Sigmoid colon (tissue), 7 donors: ENCODE results near the gene MCTP1. TPM values are rescaled to one million over a fixed set of nuclear protein-coding genes. Genes with fewer than 3 reads are reported as not detected.

Experiments used
- DNase-seq: peaks from one replicate; pipeline ENCODE4 v3.0.0-alpha.2; 2019
- H3K27ac ChIP-seq, 4 donors: fragments of 200-600 bp; sonication (generic); one replicate each; pipeline ENCODE4 v1.5.1; 2016 to 2019; ENCODE audit warnings: mild to moderate bottlenecking in 1 of 4
- H3K27me3 ChIP-seq, 3 donors: fragments of 200-600 bp; sonication (generic); one replicate each; pipeline ENCODE4 v1.5.1; 2019; ENCODE audit warnings: mild to moderate bottlenecking in 1 of 3
- H3K36me3 ChIP-seq, 4 donors: fragments of 200-600 bp; sonication (generic); one replicate each; pipeline ENCODE4 v1.5.1; 2016 to 2019
- H3K4me1 ChIP-seq, 4 donors: fragments of 200-600 bp; sonication (generic); one replicate each; pipeline ENCODE4 v1.5.1; 2017 to 2019
- H3K4me3 ChIP-seq, 4 donors: fragments of 200-600 bp; sonication (generic); one replicate each; pipeline ENCODE4 v1.5.1; 2017 to 2019; ENCODE audit warnings: mild to moderate bottlenecking in 2 of 4, moderate library complexity in 1 of 4
- H3K9me3 ChIP-seq, 4 donors: fragments of 200-600 bp in 3 of 4; sonication (generic) in 3 of 4; one replicate each; pipeline versions ENCODE4 v1.5.1 to v1.6.1; 2013 to 2019
- CTCF ChIP-seq, 4 experiments: fragments of 450-650 bp in 3 of 4; fragments of 200-600 bp in 1 of 4; IDR thresholded peaks; one replicate each; pipeline ENCODE4 v1.5.1; 2016 to 2019; ENCODE audit warnings: antibody characterized with exemption in 4 of 4, mild to moderate bottlenecking in 3 of 4, moderate library complexity in 2 of 4
- EP300 ChIP-seq, 4 donors: sonication (generic); formaldehyde crosslinking; IDR thresholded peaks; one replicate each; pipeline ENCODE4 v1.6.1; 2017; ENCODE audit warnings: antibody characterized with exemption in 4 of 4
- POLR2A ChIP-seq, 2 donors: fragments of 450-650 bp; IDR thresholded peaks; one replicate each; pipeline ENCODE4 v1.6.1; 2016; ENCODE audit warnings: antibody characterized with exemption in 2 of 2, mild to moderate bottlenecking in 2 of 2, moderate library complexity in 2 of 2
- POLR2AphosphoS5 ChIP-seq, 4 donors: sonication (generic); formaldehyde crosslinking; IDR thresholded peaks; one replicate each; pipeline ENCODE4 v1.6.1; 2017; ENCODE audit warnings: antibody characterized with exemption in 4 of 4
- WGBS, 2 donors: extraction: QIAGEN DNeasy Blood & Tissue Kit; methylation state at CpG; one replicate each; pipeline ENCODE4 v1.1.7; 2013; 5-methylcytosine and 5-hydroxymethylcytosine counted together
- intact Hi-C: fragments of 100-400 bp; cut with DNase I; formaldehyde crosslinking; loops from one replicate; pipeline ENCODE4 v1.15.1; 2023
- polyA plus RNA-seq, 3 donors: library from polyadenylated mRNA; stranded (reverse); fragments of 200-250 nt; gene quantifications; one replicate each; pipeline ENCODE4 v1.2.3, GENCODE V29; 2013
- total RNA-seq, 4 donors: library from RNA; depleted of rRNA; stranded (reverse); fragments of >200 nt; gene quantifications; one replicate each; pipeline ENCODE4 v1.1.0, GENCODE V29; 2016
- donor health status: healthy with polysubstance abuse.
- donor health status: Bipolar disorder and iron deficiency.
- donor health status: healthy.

Gene MCTP1
- total and polyA plus RNA-seq, 7 donors, result 2.1 to 20.5 (median 12.5) TPM

- no peak overlapping the region for H3K27ac ChIP-seq
- DNase-seq, result no peak
- H3K4me3 ChIP-seq, result no peak overlapping the region
- H3K36me3 ChIP-seq, result no peaks in the 10 kb centered on the region
- intact Hi-C loops, result no loop called here
- H3K9me3 ChIP-seq, result no peaks in the 10 kb centered on the region
- TF ChIP-seq POLR2A (IDR thresholded peaks at IDR 0.05), result no peak
- no peak for TF ChIP-seq POLR2AphosphoS5 (IDR thresholded peaks at IDR 0.05)
- TF ChIP-seq CTCF (IDR thresholded peaks at IDR 0.05), result no peak
- TF ChIP-seq EP300 (IDR thresholded peaks at IDR 0.05), result no peak
- H3K4me1 ChIP-seq, result no peaks in the 10 kb centered on the region
- 79 to 82% methylated on average over 5 of the region's 5 CpGs for whole genome bisulfite sequencing, 2 donors
- no peaks in the 10 kb centered on the region for H3K27me3 ChIP-seq
These were observed 506.6 kb downstream of the MCTP1 start for GRCh38 chr5:94778299-94778698.

GRCh38 chr5:94777056-94777880, 507.6 kb downstream of the MCTP1 start:
- no peaks in the 10 kb centered on the region for H3K36me3 ChIP-seq
- no peak for DNase-seq
- no peak overlapping the region for H3K4me3 ChIP-seq
- no peaks in the 10 kb centered on the region for H3K9me3 ChIP-seq
- 54 to 76% methylated on average over 5 of the region's 5 CpGs for WGBS, 2 donors
- intact Hi-C loops, result no loop called here
- no peaks in the 10 kb centered on the region for H3K4me1 ChIP-seq
- TF ChIP-seq CTCF (IDR thresholded peaks at IDR 0.05) (no peak), POLR2A (IDR thresholded peaks at IDR 0.05) (no peak), POLR2AphosphoS5 (IDR thresholded peaks at IDR 0.05) (no peak), EP300 (IDR thresholded peaks at IDR 0.05) (no peak)
- H3K27me3 ChIP-seq, result no peaks in the 10 kb centered on the region
- no peak overlapping the region for H3K27ac ChIP-seq

- 55 to 79% methylated on average over 5 of the region's 5 CpGs for WGBS, 2 donors
These were observed 508.7 kb downstream of the MCTP1 start for GRCh38 chr5:94776167-94776566.

GRCh38 chr5:94775088-94775487, 509.8 kb downstream of the MCTP1 start:
- H3K9me3 ChIP-seq, result no peaks in the 10 kb centered on the region
- TF ChIP-seq CTCF (IDR thresholded peaks at IDR 0.05) (no peak), POLR2A (IDR thresholded peaks at IDR 0.05) (no peak), EP300 (IDR thresholded peaks at IDR 0.05) (no peak), POLR2AphosphoS5 (IDR thresholded peaks at IDR 0.05) (no peak)
- no peaks in the 10 kb centered on the region for H3K36me3 ChIP-seq
- H3K27me3 ChIP-seq, result no peaks in the 10 kb centered on the region
- intact Hi-C loops, result no loop called here
- no peaks in the 10 kb centered on the region for H3K4me1 ChIP-seq
- DNase-seq, result no peak
- 86% methylated on average over 2 of the region's 2 CpGs for WGBS, 2 donors
- H3K4me3 ChIP-seq, result no peak overlapping the region
- H3K27ac ChIP-seq, result no peak overlapping the region

More at GRCh38 chr5:94776167-94776566, 508.7 kb downstream of the MCTP1 start:
- intact Hi-C loops, result no loop called here
- Histone ChIP-seq H3K27ac (no peak overlapping the region), H3K9me3 (no peaks in the 10 kb centered on the region), H3K36me3 (no peaks in the 10 kb centered on the region), H3K27me3 (no peaks in the 10 kb centered on the region), H3K4me1 (no peaks in the 10 kb centered on the region), H3K4me3 (no peak overlapping the region)
- no peak for DNase-seq
- TF ChIP-seq EP300 (IDR thresholded peaks at IDR 0.05) (no peak), CTCF (IDR thresholded peaks at IDR 0.05) (no peak), POLR2AphosphoS5 (IDR thresholded peaks at IDR 0.05) (no peak), POLR2A (IDR thresholded peaks at IDR 0.05) (no peak)
